HG03571 (cell line): ENCODE data around the gene CCDC33.

Source experiments
- ATAC-seq: cut with Tn5 transposase; IDR thresholded peaks from one replicate; pipeline ENCODE4 v1.9.1; 2021; ENCODE audit not compliant: unreplicated experiment

The CCDC33 gene

DNA sequence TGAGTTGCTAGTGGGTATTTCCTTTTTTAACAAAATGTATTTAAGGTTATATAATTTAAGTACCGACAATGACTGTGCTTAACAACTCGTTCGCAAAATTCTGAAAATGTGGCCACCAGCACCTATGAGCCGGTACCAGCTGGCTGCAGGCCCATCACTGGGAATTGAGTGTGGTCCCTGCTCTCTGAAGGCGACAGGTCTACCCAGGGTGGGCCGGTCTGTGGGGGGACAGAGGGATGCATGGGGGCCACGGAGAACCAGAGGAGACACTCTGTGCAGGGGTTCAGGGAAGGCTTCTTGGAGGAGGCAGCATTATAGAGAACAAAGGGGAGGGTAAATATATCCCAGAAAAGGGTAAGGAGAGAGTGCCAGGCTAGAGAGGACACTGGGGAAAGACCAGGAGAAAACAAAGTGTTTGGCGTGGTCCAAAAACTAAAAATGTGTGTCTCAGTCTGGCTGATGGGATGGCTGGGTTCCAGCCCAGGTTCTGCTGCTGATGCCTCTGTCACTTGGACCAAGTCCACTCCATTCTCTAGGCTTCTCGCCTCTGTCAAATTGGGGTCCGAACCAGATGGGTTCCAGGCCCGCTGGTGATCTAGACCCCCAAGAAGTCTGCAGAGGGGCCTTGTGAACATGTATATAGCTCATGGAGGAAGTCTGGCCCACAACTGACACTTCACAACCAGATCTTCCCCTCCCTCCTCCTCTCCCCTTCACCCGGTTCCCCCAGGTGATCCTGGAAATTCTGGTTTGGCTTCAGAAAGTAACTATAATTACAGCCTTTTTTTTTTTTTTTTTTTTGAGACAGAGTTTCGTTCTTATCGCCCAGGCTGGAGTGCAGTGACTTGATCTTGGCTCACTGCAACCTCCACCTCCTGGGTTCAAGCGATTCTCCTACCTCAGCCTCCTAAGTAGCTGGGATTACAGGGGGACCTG, 142.0 kb downstream of the CCDC33 start:
- no peak for ATAC-seq

DNA sequence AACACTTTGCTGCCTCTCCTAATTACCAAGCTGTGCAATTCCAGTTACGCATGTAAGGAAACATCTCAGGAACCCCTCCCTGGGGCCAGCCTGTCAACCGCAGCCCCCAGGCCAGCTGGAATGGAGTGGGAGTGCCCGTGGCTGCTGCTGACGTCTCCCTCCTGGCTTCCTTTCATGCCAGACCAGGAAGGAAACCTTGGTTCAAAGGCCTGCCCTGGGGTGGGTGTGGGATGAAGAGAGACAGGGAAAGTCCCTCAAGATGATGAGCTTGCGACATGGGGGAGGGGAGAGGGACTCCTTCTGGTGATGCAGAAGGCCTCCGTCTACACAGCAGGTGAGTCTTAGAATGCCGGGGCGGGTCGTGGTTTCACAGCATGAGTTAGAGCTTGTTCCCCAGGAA, 142.7 kb downstream of the CCDC33 start:
- ATAC-seq = no peak

DNA sequence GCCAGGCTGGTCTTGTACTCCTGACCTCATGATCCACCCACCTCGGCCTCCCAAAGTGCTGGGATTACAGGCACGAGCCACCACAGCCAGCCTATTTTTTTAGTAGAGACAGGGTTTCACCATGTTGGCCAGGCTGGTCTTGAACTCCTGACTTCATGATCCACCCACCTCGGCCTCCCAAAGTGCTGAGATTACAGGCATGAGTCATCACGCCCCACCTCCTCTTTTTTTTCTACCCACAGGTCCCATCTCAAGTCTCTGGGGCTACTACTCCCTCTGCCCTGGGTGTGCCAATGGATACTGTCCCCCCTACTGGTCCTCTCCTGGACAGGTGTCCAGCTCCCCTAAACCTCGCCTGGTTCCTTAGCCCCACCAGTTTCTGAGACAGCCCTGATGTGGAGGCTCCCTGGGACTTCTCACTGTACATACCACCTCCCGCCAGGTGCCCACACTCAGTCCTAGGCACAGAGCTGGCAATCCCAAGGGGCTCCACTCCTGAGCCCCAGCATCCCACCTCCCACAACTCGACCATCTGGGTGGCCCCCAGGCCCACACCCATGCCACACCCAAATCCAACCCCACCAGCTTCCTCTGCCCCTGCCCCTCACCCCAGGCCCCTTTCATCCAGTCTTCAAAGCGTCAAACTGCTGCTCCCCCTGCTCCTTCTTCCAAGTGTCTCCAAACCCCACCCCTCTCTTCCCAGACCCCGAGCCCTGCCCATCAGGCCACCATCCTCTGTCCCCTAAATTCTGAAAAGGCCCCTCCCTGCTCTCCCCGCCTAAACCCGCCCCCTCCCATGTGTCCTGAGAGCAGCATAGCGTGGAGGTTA, 144.4 kb downstream of the CCDC33 start:
- ATAC-seq = no peak

DNA sequence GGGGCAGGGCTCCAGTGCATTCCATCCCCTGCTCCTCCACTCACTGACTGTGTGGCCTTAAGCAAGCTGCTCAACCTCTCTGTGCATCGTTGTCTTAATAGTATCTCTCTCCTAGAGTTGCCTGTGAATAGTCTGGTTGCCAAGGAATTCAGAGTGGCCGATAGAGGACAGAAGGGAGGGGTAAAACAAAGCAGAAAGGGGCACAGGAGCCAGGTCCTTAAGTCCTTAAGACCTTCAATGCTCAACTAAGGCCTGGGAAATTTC, 145.0 kb downstream of the CCDC33 start:
- ATAC-seq = no peak

DNA sequence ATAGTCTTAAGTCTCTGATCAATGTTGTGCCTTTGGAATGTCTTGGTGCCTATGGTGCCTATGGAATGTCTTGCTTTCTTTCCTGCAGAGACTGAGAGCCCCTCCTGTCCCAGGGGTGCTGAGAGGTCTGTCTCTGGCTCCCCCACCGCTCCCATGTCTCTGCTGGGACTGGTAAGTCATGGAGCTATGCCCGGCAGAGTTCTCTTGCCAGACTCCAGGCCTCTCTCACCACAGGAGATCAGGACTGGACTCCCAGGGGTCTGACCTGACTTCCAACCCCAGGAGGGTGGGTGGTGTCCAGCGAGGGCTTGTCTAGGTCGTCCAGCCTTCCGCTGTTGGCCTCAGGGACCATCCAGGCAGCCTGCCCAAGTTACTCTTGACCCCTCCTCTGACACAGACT, 145.4 kb downstream of the CCDC33 start:
- ATAC-seq = no peak

DNA sequence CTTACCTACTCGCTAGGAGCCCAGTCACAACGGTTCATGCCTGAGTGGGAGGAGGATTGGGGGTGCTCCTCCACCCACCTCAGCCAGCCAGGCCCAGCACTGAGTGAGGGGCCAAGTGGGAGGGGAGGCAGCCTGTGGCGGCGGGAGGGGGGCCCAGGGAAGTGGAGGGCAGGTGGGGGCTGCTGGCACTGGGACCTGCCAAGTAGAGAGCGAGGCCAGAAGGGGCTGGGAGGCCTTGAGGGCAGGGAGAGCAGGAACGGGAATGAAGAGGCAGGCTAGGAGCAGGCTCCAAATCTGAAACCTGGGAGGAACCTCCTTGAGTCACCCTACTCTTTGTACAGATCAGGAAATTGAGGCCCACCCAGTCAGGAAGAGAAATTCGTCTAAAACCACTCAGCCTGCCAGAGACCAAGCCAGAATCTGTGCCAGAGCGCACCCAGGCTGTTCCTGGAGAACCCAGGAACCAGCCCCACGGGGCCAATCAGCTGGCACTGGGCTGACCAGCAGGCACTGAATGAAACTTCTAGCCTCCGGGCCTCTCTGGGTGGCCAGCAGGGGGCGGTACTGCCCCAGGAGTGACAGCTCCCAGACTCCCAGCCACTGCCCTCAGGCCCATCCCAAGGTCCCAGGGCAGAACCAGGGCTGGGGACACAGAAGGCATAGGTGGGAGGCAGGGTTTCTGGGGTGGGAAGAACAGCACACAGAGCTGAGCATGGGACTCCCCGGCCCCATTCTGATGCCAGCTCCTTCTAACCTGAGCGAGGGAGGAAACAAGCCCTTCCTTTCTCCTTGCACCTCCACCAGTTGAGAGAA, 146.1 kb downstream of the CCDC33 start:
- ATAC-seq = no peak

DNA sequence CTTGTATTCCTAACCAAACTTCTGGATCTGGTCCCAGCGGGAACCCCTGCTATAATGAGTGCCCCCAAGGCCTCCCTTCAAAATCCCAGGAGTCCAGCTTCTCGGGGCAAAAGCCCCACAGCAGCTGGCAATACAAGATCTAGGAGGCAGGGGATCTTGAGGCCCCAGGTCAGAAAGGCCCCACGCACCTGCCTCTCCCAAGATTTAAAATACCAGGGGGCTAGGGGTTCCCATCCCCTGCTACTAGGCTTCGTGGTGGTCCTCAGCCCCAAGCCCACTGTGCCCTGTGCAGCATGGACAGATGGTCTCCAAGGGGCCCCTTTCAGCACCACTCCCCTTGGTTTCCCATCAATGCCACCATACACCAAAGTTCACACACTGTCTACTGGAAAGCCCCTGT, 147.2 kb downstream of the CCDC33 start:
- ATAC-seq = no peak

DNA sequence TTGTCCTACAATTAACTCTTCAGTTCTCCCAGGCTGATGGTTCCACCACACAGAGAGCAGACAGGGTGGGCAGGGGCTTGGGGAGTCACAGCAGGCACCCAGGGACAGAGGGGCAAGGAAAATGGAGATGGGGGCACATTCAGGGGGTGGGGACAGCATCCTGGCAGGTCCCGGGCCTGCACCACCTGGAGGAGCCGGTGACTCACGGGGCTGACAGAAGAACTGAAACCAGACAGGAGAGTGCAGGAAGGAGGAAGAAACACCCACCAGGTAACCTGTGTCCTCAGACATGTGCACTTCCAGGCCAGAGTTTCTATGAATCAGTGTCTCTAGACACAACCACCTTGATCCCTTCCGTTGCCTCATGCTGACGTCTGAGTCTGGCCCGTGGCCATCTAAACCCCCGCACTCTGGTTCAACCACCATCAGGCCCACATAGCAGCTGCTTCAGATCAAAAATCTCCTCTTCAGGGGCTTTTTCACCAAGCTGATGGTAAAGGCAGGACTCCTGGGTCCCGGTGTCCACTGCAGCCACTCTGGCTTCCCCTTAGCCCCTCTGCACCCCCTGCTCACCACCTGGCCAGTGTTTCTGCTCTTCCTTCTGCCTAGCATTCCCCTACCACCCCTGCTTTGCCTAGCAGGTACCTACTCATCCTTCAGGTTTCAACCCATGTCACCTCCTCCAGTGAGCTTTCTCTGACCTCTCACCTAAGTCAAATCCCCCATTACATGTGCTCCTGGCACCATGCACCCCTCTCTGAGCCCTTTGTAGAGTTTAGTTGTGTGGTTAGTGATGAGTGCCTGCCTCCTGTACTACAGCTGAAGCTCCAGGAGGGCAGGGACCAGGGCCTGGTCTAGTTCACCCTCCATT, 147.8 kb downstream of the CCDC33 start:
- peak; percentile 38 for ATAC-seq

DNA sequence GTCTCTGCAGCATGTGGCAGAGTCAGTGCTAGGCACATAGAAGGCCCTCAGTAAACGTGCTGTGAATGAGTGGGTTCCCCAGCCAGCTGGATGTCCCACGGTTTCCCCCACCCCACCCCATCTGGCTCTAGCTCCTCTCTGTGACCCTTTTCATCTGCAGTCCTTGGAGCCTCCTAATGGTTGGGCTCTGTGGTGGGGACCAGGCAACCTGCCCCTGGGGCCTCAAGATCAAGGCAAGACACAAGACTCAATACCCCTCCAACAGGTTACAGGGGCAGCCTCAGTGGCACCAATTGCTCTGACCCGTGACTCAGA, 148.4 kb downstream of the CCDC33 start:
- ATAC-seq = no peak

DNA sequence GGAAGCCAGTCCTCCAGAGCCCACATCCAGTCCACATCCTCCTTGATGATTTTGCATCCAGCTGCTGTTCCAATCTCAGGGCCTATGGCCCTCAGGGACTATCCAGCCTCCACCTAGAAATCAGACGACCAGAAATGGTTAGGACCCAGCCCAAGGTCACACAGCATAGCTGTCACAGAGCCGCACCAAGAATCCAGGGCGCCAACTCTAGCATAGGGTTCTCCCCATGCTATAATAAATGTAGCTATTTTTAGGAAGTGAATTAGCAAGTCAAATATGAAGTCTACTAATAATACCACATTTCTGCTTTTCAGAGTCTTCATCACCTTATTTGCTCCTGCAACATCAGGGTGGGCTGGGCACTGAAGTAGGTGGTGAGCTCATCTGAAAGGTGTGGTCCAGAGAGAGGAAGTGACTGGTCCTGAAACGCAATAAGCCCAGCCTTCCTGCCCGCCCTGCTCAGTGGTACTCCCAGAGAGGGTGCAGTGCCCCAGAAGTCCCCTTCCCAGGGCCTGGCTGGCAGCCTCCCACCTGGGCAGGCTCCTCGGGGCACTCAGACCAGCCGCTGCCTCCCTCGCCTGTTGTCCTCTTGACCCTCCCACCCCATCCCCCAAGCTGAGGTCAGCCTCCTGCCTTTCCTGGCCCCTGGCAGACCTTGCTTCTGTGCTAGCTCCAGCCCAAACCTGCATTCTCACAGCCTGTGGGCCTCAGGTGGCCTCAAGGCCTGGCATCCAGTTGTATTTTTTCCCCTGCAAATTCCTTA, 148.9 kb downstream of the CCDC33 start:
- peak; percentile 47 for ATAC-seq

DNA sequence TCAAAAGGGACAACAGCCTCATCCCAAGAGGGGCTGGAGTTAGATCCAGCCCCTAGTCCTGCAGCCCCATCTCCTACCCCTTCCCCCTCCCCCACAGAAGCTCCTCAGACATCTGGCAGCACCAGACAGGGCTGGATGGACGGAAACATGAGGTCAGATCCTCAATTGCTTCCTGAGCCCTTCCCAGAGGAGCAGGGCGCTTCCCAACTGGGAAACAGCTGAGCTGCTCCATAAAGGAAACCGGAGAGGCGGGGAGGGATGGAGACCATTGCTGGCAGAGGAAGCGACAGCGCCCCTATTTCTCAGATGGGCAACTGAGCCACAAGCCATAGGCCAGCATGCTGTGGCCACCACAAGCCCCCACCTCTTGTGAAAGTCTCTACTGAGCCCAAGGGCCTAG, 149.6 kb downstream of the CCDC33 start:
- no peak for ATAC-seq
